SU-DHL-6 (cell line): ENCODE measurements around the gene NHLRC4.

Experiments
- H2AFZ ChIP-seq: fragments of 200-600 bp; sonication (generic); 2 replicates; pipeline ENCODE4 v1.6.1; 2014; ENCODE audit warnings: low read depth, mild to moderate bottlenecking, moderate library complexity, mixed read lengths, antibody characterized with exemption, low read length; ENCODE audit not compliant: severe bottlenecking
- H3F3A ChIP-seq: fragments of 200-600 bp; shearing (Covaris generic); 2 replicates; pipeline ENCODE4 v1.6.0; 2016; ENCODE audit warnings: antibody characterized with exemption, mild to moderate bottlenecking; ENCODE audit not compliant: insufficient read depth
- H3K27ac ChIP-seq: fragments of 200-600 bp; sonication (generic); 2 replicates; pipeline ENCODE4 v1.5.1; 2016; ENCODE audit warnings: low read depth, mild to moderate bottlenecking, low read length, moderate library complexity, mixed read lengths
- H3K27me3 ChIP-seq: fragments of 200-600 bp; sonication (generic), shearing (Covaris generic); 2 replicates; pipeline ENCODE4 v1.6.0; 2014; ENCODE audit warnings: mild to moderate bottlenecking, low read length
- H3K36me3 ChIP-seq: fragments of 200-600 bp; sonication (generic); 2 replicates; pipeline ENCODE4 v1.6.1; 2014; ENCODE audit warnings: mild to moderate bottlenecking, low read length, mixed read lengths
- H3K4me2 ChIP-seq: fragments of 300-600, 200-600 bp; shearing (Covaris generic), sonication (generic); 2 replicates; pipeline ENCODE4 v1.6.0; 2014; ENCODE audit warnings: low read length, low read depth, mild to moderate bottlenecking; ENCODE audit not compliant: poor library complexity, severe bottlenecking
- H3K4me3 ChIP-seq: fragments of 200-600 bp; sonication (generic); 2 replicates; pipeline ENCODE4 v1.5.1; 2014; ENCODE audit warnings: antibody characterized with exemption, low read length, mild to moderate bottlenecking, mixed read lengths; ENCODE audit not compliant: insufficient read depth, poor library complexity, severe bottlenecking
- H3K79me2 ChIP-seq: fragments of 200-600 bp; sonication (generic); 2 replicates; pipeline ENCODE4 v1.6.1; 2014; ENCODE audit warnings: mild to moderate bottlenecking, low read length, moderate library complexity; ENCODE audit not compliant: insufficient read depth
- H3K9ac ChIP-seq: fragments of 200-600 bp; sonication (generic); 2 replicates; pipeline ENCODE4 v1.7.0; 2014; ENCODE audit warnings: mild to moderate bottlenecking, low read length
- H3K9me2 ChIP-seq: fragments of 200-600 bp; sonication (generic); replicated peaks from 2 replicates; pipeline ENCODE4 v1.6.1; 2014; ENCODE audit warnings: low read length; ENCODE audit not compliant: insufficient read depth
- H3K9me3 ChIP-seq: fragments of 200-600 bp; sonication (generic); 2 replicates; pipeline ENCODE4 v1.6.1; 2014; ENCODE audit warnings: low read length, mixed read lengths; ENCODE audit not compliant: insufficient read depth
- H4K20me1 ChIP-seq: fragments of 200-600 bp; sonication (generic); 2 replicates; pipeline ENCODE4 v1.6.1; 2014; ENCODE audit warnings: low read depth, mild to moderate bottlenecking, antibody characterized with exemption, low read length, moderate library complexity, mixed read lengths
- CTCF ChIP-seq: fragments of 200-600 bp; sonication (generic); IDR thresholded peaks from one replicate; pipeline ENCODE4 v1.5.1; 2017; ENCODE audit warnings: antibody characterized with exemption, mild to moderate bottlenecking, low read length, moderate library complexity; ENCODE audit not compliant: insufficient read depth, poor library complexity, severe bottlenecking
- EZH2phosphoT487 ChIP-seq: fragments of 200-600 bp; sonication (generic), shearing (Covaris generic); conservative IDR thresholded peaks from 2 replicates; pipeline ENCODE4 v1.6.1; 2018; ENCODE audit warnings: mild to moderate bottlenecking, antibody characterized with exemption, low read length, moderate library complexity, mixed read lengths

The NHLRC4 gene

DNA sequence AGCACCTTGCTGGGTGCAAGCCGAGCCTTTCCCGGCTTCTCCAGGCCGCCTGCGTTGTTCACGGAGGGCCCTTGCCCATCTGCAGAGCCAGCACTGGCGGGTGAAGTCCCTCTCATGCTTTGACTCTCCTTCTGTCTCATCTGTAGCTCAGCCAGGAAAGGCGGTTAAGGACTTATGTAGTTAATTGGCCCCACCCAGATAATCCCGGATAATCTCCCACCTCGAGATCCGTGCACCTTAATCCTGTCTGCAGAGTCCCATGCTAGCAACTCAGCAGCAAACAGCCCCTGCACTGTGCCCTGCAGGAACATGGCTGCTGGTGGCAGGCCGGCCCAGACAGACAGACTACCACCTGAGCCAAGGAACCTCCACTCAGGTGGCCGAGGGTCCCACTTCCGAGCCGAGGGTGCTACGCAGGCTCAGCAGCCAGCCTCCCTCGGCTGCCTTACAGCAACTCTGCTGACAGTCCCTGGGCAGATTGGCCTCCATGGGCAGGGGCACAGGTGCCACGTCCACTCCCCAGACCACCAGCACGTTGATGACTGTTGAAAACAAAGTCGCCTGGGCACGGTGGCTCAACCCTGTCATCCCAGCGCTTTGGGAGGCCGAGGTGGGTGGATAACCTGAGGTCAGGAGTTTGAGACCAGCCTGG, 40.0 kb downstream of the NHLRC4 start:
- Histone ChIP-seq H3K36me3 (no peaks in the 10 kb centered on the region), H4K20me1 (no peaks in the 10 kb centered on the region; the same call in 1 of the 2 replicates), H3K27ac (no peak overlapping the region), H3K79me2 (no peaks in the 10 kb centered on the region), H3K9me2 (no peaks in the 10 kb centered on the region), H3K4me2 (no peak overlapping the region), H3K4me3 (no peak overlapping the region), H2AFZ (no peak overlapping the region), H3K9ac (no peak overlapping the region), H3K27me3 (no peaks in the 10 kb centered on the region), H3F3A (no peaks in the 10 kb centered on the region), H3K9me3 (no peaks in the 10 kb centered on the region)
- TF ChIP-seq CTCF (no peak), EZH2phosphoT487 (no peak)

- Histone ChIP-seq H2AFZ (no peak overlapping the region), H3K27me3 (no peaks in the 10 kb centered on the region), H3K4me2 (no peak overlapping the region), H3K4me3 (no peak overlapping the region), H3K9me3 (no peaks in the 10 kb centered on the region), H4K20me1 (no peaks in the 10 kb centered on the region; the same call in 1 of the 2 replicates), H3K9me2 (no peaks in the 10 kb centered on the region), H3K36me3 (no peaks in the 10 kb centered on the region), H3F3A (no peaks in the 10 kb centered on the region), H3K27ac (no peak overlapping the region), H3K79me2 (no peaks in the 10 kb centered on the region), H3K9ac (no peak overlapping the region)
- no peak for TF ChIP-seq CTCF
Observed at GRCh38 chr16:608019-608418, 41.2 kb downstream of the NHLRC4 start.

DNA sequence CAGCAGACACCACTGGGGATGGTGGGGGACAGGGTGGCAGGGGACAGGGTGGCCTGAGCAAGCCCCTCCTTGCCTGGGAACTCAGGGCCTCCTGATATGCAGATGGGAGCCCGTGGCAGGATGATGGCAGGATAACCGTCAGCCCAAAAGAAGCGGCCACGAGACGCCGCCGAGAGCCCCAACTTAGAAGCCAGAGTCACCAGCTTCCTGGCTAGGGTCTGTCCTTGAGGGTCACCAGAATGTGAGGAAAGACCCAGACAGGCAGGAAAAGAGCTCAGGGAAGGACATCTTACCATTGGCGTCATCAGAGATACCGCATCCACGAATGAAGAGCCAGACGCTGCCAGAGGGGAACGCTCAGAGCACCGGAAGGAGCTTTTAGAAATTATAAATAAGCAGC, 42.5 kb downstream of the NHLRC4 start:
- H3K9me2 ChIP-seq = no peaks in the 10 kb centered on the region
- no peaks in the 10 kb centered on the region for H4K20me1 ChIP-seq
- H3K9me3 ChIP-seq = no peaks in the 10 kb centered on the region
- no peak overlapping the region for H3K4me3 ChIP-seq
- no peak overlapping the region for H3K4me2 ChIP-seq
- H3F3A ChIP-seq = no peaks in the 10 kb centered on the region
- H3K9ac ChIP-seq = no peak overlapping the region
- no peak overlapping the region for H3K27ac ChIP-seq
- no peak for TF ChIP-seq EZH2phosphoT487
- TF ChIP-seq CTCF = no peak
- no peak overlapping the region for H2AFZ ChIP-seq
- H3K36me3 ChIP-seq = no peaks in the 10 kb centered on the region
- H3K27me3 ChIP-seq = no peaks in the 10 kb centered on the region
- H3K79me2 ChIP-seq = no peaks in the 10 kb centered on the region
